ENCODE measurements around the gene PKHD1.
"Not testable (repeated sequence)": the region's sequence is repeated elsewhere in the genome, so short reads cannot be mapped to it uniquely, and the experiment has no call there.

Gene PKHD1

GRCh38 chr6:51853109-51853508 lies 234.3 kb downstream of the PKHD1 start:
- not testable (repeated sequence) for DNase-seq

- DNase-seq, result no peak
Measured at GRCh38 chr6:51846531-51846930, 240.9 kb downstream of the PKHD1 start.

- no peak for DNase-seq
Measured at GRCh38 chr6:51844336-51844735, 243.1 kb downstream of the PKHD1 start.

GRCh38 chr6:51843456-51844056 lies 243.9 kb downstream of the PKHD1 start:
- DNase-seq, result no peak

GRCh38 chr6:51842804-51843378 lies 244.5 kb downstream of the PKHD1 start:
- DNase-seq, result no peak

GRCh38 chr6:51842061-51842803 lies 245.2 kb downstream of the PKHD1 start:
- DNase-seq, result no peak

- DNase-seq, result no peak
Measured at GRCh38 chr6:51841626-51842025, 245.8 kb downstream of the PKHD1 start.

GRCh38 chr6:51839726-51840374 lies 247.6 kb downstream of the PKHD1 start:
- DNase-seq, result no peak

GRCh38 chr6:51830666-51831065 lies 256.7 kb downstream of the PKHD1 start:
- DNase-seq, result no peak

- DNase-seq, result no peak
Measured at GRCh38 chr6:51827580-51827979, 259.8 kb downstream of the PKHD1 start.

GRCh38 chr6:51824940-51825339 lies 262.5 kb downstream of the PKHD1 start:
- DNase-seq, result no peak

GRCh38 chr6:51820555-51820954 lies 266.9 kb downstream of the PKHD1 start:
- no peak for DNase-seq

- no peak for DNase-seq
Measured at GRCh38 chr6:51818520-51819022, 268.8 kb downstream of the PKHD1 start.

- no peak for DNase-seq
Measured at GRCh38 chr6:51817832-51818231, 269.6 kb downstream of the PKHD1 start.

GRCh38 chr6:51814418-51814817 lies 273.0 kb downstream of the PKHD1 start:
- no peak for DNase-seq

GRCh38 chr6:51813904-51814303 lies 273.5 kb downstream of the PKHD1 start:
- no peak for DNase-seq

- no peak for DNase-seq
Measured at GRCh38 chr6:51812231-51812630, 275.2 kb downstream of the PKHD1 start.

- no peak for DNase-seq
Measured at GRCh38 chr6:51805517-51805916, 281.9 kb downstream of the PKHD1 start.

- DNase-seq, result no peak
Measured at GRCh38 chr6:51800603-51801002, 286.8 kb downstream of the PKHD1 start.

GRCh38 chr6:51793393-51793792 lies 294.0 kb downstream of the PKHD1 start:
- DNase-seq, result no peak

GRCh38 chr6:51792273-51793030 lies 295.0 kb downstream of the PKHD1 start:
- DNase-seq, result no peak

- no peak for DNase-seq
Measured at GRCh38 chr6:51790946-51791345, 296.5 kb downstream of the PKHD1 start.

GRCh38 chr6:51788121-51788520 lies 299.3 kb downstream of the PKHD1 start:
- no peak for DNase-seq
